ENCODE measurements around the gene GZF1. TPM values are rescaled to one million over a fixed set of nuclear protein-coding genes. Genes with fewer than 3 reads are reported as not detected.

The GZF1 gene
- total and polyA plus RNA-seq, 9 donors, result 8.5 to 31.4 (median 16.8) TPM

GRCh38 chr20:23326774-23327173, 35.2 kb upstream of the GZF1 start:
- WGBS, 3 donors, result 85 to 93% (median 87%) methylated on average over 8 of the region's 8 CpGs
- no peaks in the 10 kb centered on the region for H3K36me3 ChIP-seq
- no peaks in the 10 kb centered on the region for H3K9me3 ChIP-seq
- no peaks in the 10 kb centered on the region for H3K4me1 ChIP-seq (ENCODE audit: insufficient read depth)
- no peak for DNase-seq
- H3K27ac ChIP-seq, result no peak overlapping the region
- no peaks in the 10 kb centered on the region for H3K27me3 ChIP-seq
- intact Hi-C loops (cut with DNase I), result no loop called here
- TF ChIP-seq CTCF (IDR thresholded peaks at IDR 0.05), result no peak
- TF ChIP-seq POLR2A (IDR thresholded peaks at IDR 0.05), result no peak
- TF ChIP-seq EP300 (IDR thresholded peaks at IDR 0.05), result no peak
- H3K4me3 ChIP-seq, result no peak overlapping the region

- H3K27ac ChIP-seq, result no peak overlapping the region
- no peak overlapping the region for H3K4me3 ChIP-seq
- WGBS, 3 donors, result 87 to 93% (median 92%) methylated on average over 15 of the region's 15 CpGs
- intact Hi-C loops (cut with DNase I), result no loop called here
- H3K36me3 ChIP-seq, result no peaks in the 10 kb centered on the region
- no peaks in the 10 kb centered on the region for H3K4me1 ChIP-seq (ENCODE audit: insufficient read depth)
- no peak for DNase-seq
- TF ChIP-seq POLR2A (IDR thresholded peaks at IDR 0.05), result no peak
- no peak for TF ChIP-seq CTCF (IDR thresholded peaks at IDR 0.05)
- TF ChIP-seq EP300 (IDR thresholded peaks at IDR 0.05), result no peak
- no peaks in the 10 kb centered on the region for H3K9me3 ChIP-seq
- no peaks in the 10 kb centered on the region for H3K27me3 ChIP-seq
Observed at GRCh38 chr20:23327617-23328333, 34.2 kb upstream of the GZF1 start.

GRCh38 chr20:23331450-23332350, 30.3 kb upstream of the GZF1 start:
- no peak for DNase-seq
- H3K4me1 ChIP-seq (ENCODE audit: insufficient read depth), result no peaks in the 10 kb centered on the region
- no peak overlapping the region for H3K27ac ChIP-seq
- H3K9me3 ChIP-seq, result no peaks in the 10 kb centered on the region
- intact Hi-C loops (cut with DNase I), result loop anchor here in 2 of 4 donors (10.0 kb wide), 2 partner anchors 297 to 637 kb away; partner anchors contain the start of gene SSTR4 (in 1 of the 2)
- 77 to 83% (median 78%) methylated on average over 8 of the region's 8 CpGs for WGBS, 3 donors
- no peak overlapping the region for H3K4me3 ChIP-seq
- TF ChIP-seq EP300 (IDR thresholded peaks at IDR 0.05) (no peak), POLR2A (IDR thresholded peaks at IDR 0.05) (no peak), CTCF (IDR thresholded peaks at IDR 0.05) (no peak)
- H3K27me3 ChIP-seq, result no peaks in the 10 kb centered on the region
- no peaks in the 10 kb centered on the region for H3K36me3 ChIP-seq

GRCh38 chr20:23332467-23332866, 29.5 kb upstream of the GZF1 start:
- intact Hi-C loops (cut with DNase I), result loop anchor here in 2 of 4 donors (10.0 kb wide), 2 partner anchors 298 to 638 kb away; partner anchors contain the start of gene SSTR4 (in 1 of the 2)
- WGBS, 3 donors, result 78 to 91% (median 79%) methylated on average over 2 of the region's 2 CpGs

More at GRCh38 chr20:23332467-23332866, 29.5 kb upstream of the GZF1 start:
- Histone ChIP-seq H3K27me3 (no peaks in the 10 kb centered on the region), H3K27ac (no peak overlapping the region), H3K36me3 (no peaks in the 10 kb centered on the region), H3K4me3 (no peak overlapping the region), H3K4me1 (ENCODE audit: insufficient read depth) (no peaks in the 10 kb centered on the region), H3K9me3 (no peaks in the 10 kb centered on the region)
- DNase-seq, result no peak
- TF ChIP-seq CTCF (IDR thresholded peaks at IDR 0.05) (no peak), EP300 (IDR thresholded peaks at IDR 0.05) (no peak), POLR2A (IDR thresholded peaks at IDR 0.05) (no peak)

Measured in ovary (tissue), 9 donors.